CD4-positive, alpha-beta memory T cell (primary cell): ENCODE results near the gene CAPN14. TPM values are rescaled to one million over a fixed set of nuclear protein-coding genes. Genes with fewer than 3 reads are reported as not detected.

Experiments
- CTCF ChIA-PET: fragments of 350-600 bp; sonication (Branson Sonifier 250); formaldehyde crosslinking; loops from one replicate; lab custom pipeline; 2021; ENCODE audit warnings: inconsistent platforms; ENCODE audit not compliant: partially characterized antibody; lab: Charles Lee
- POLR2A ChIA-PET: fragments of 350-600 bp; sonication (Branson Sonifier 250); formaldehyde crosslinking; loops from one replicate; lab custom pipeline; 2021; ENCODE audit not compliant: partially characterized antibody; lab: Charles Lee
- DNase-seq, 5 donors: peaks; one replicate each; pipeline versions ENCODE4 v3.0.0 to v3.0.0-alpha.2; 2020 to 2022; ENCODE audit warnings: mixed read lengths in 1 of 5
- H3K27ac ChIP-seq: one replicate; pipeline ENCODE4 v1.7.0; 2013; ENCODE audit warnings: low read depth, low read length
- H3K27me3 ChIP-seq: 2 replicates; pipeline ENCODE4 v1.7.0; 2013; ENCODE audit warnings: mild to moderate bottlenecking, low read length, moderate library complexity; ENCODE audit not compliant: insufficient read depth
- H3K36me3 ChIP-seq: 2 replicates; pipeline ENCODE4 v1.7.0; 2013; ENCODE audit warnings: mild to moderate bottlenecking, low read length, moderate library complexity; ENCODE audit not compliant: insufficient read depth
- H3K4me1 ChIP-seq: 2 replicates; pipeline ENCODE4 v1.7.0; 2013; ENCODE audit warnings: mild to moderate bottlenecking, low read length, moderate library complexity; ENCODE audit not compliant: insufficient read depth
- H3K4me3 ChIP-seq, 2 donors: one replicate each; pipeline ENCODE4 v1.7.0; 2013; ENCODE audit warnings: low read length in 2 of 2, mild to moderate bottlenecking in 1 of 2
- H3K9me3 ChIP-seq, 2 donors: one replicate each; pipeline ENCODE4 v1.7.0; 2013; ENCODE audit warnings: low read length in 2 of 2, control low read depth in 1 of 2; ENCODE audit not compliant: control insufficient read depth in 1 of 2
- H3K27ac Mint-ChIP-seq, 7 donors: one replicate each; pipeline ENCODE4 v1.8.0; 2020 to 2021; ENCODE audit warnings: mixed read lengths in 7 of 7, mild to moderate bottlenecking in 6 of 7, inconsistent platforms in 3 of 7, moderate library complexity in 3 of 7
- H3K27me3 Mint-ChIP-seq, 2 donors: one replicate each; pipeline ENCODE4 v1.8.0; 2020 to 2021; ENCODE audit warnings: mixed read lengths in 2 of 2
- H3K36me3 Mint-ChIP-seq, 2 donors: one replicate each; pipeline ENCODE4 v1.8.0; 2020 to 2021; ENCODE audit warnings: mixed read lengths in 2 of 2, inconsistent platforms in 1 of 2, mild to moderate bottlenecking in 1 of 2
- H3K4me1 Mint-ChIP-seq, 4 donors: one replicate each; pipeline ENCODE4 v1.8.0; 2020 to 2021; ENCODE audit warnings: mixed read lengths in 4 of 4, mild to moderate bottlenecking in 1 of 4
- H3K4me3 Mint-ChIP-seq, 8 donors: one replicate each; pipeline ENCODE4 v1.8.0; 2020 to 2021; ENCODE audit warnings: mixed read lengths in 8 of 8, mild to moderate bottlenecking in 7 of 8, moderate library complexity in 6 of 8, inconsistent platforms in 3 of 8
- H3K9me3 Mint-ChIP-seq, 8 donors: one replicate each; pipeline ENCODE4 v1.8.0; 2020 to 2021; ENCODE audit warnings: mixed read lengths in 8 of 8, mild to moderate bottlenecking in 5 of 8, inconsistent platforms in 3 of 8, moderate library complexity in 1 of 8
- intact Hi-C: fragments of 100-400 bp; cut with micrococcal nuclease; formaldehyde crosslinking; loops from one replicate; pipeline ENCODE4 v1.15.1; 2023
- polyA plus RNA-seq, 2 donors: library from polyadenylated mRNA; unstranded; fragments of 300-500 nt; fragmentation: Illumina TruSeq; gene quantifications; one replicate each; pipeline ENCODE4 v1.2.3, GENCODE V29; 2021
- total RNA-seq, 2 experiments: library from RNA; stranded (reverse); gene quantifications; one replicate each; pipeline ENCODE4 v1.2.3, GENCODE V29; 2021

The CAPN14 gene
- total and polyA plus RNA-seq, 4 experiments from 2014 or later, result 0.16 to 0.61 (median 0.44) TPM

GRCh38 chr2:31249009-31249690, 31.8 kb upstream of the CAPN14 start:
- Histone ChIP-seq H3K27ac (no peak overlapping the region), H3K4me1 (no peaks in the 10 kb centered on the region), H3K9me3 (no peaks in the 10 kb centered on the region), H3K36me3 (no peaks in the 10 kb centered on the region), H3K4me3 (no peak overlapping the region), H3K27me3 (no peaks in the 10 kb centered on the region)
- no peaks in the 10 kb centered on the region for H3K9me3 Mint-ChIP-seq
- intact Hi-C loops, result no loop called here
- no peak overlapping the region for H3K4me3 Mint-ChIP-seq
- DNase-seq, result no peak
- H3K36me3 Mint-ChIP-seq, result peaks cover 13 to 22% of the 10 kb centered on the region in 2 donors
- ChIA-PET POLR2A (no interaction called here), CTCF (no interaction called here)
- H3K27ac Mint-ChIP-seq, result no peak overlapping the region
- no peaks in the 10 kb centered on the region for H3K27me3 Mint-ChIP-seq
- H3K4me1 Mint-ChIP-seq, result peaks cover 0 to 3% (median under 1%) of the 10 kb centered on the region in 4 donors

GRCh38 chr2:31248139-31248538, 30.8 kb upstream of the CAPN14 start:
- ChIA-PET POLR2A (no interaction called here), CTCF (no interaction called here)
- Histone ChIP-seq H3K4me1 (no peaks in the 10 kb centered on the region), H3K36me3 (no peaks in the 10 kb centered on the region), H3K4me3 (no peak overlapping the region), H3K27ac (no peak overlapping the region), H3K9me3 (no peaks in the 10 kb centered on the region), H3K27me3 (no peaks in the 10 kb centered on the region)
- no peak for DNase-seq
- Mint-ChIP-seq H3K9me3 (no peaks in the 10 kb centered on the region), H3K27ac (peak overlapping the region in 2 of 7 donors; percentile 12 to 64), H3K4me1 (peaks cover 0 to 3% (median under 1%) of the 10 kb centered on the region in 4 donors), H3K36me3 (peaks cover 11 to 25% of the 10 kb centered on the region in 2 donors), H3K27me3 (no peaks in the 10 kb centered on the region), H3K4me3 (no peak overlapping the region)
- intact Hi-C loops, result no loop called here

GRCh38 chr2:31247711-31248110, 30.4 kb upstream of the CAPN14 start:
- Histone ChIP-seq H3K4me1 (no peaks in the 10 kb centered on the region), H3K36me3 (no peaks in the 10 kb centered on the region), H3K27ac (no peak overlapping the region), H3K4me3 (no peak overlapping the region), H3K27me3 (no peaks in the 10 kb centered on the region), H3K9me3 (no peaks in the 10 kb centered on the region)
- no peaks in the 10 kb centered on the region for H3K27me3 Mint-ChIP-seq
- no peak overlapping the region for H3K27ac Mint-ChIP-seq
- no peak for DNase-seq
- ChIA-PET POLR2A (no interaction called here), CTCF (no interaction called here)
- H3K4me1 Mint-ChIP-seq, result peaks cover 0 to 3% (median under 1%) of the 10 kb centered on the region in 4 donors
- no peak overlapping the region for H3K4me3 Mint-ChIP-seq
- intact Hi-C loops, result no loop called here
- H3K36me3 Mint-ChIP-seq, result peaks cover 11 to 25% of the 10 kb centered on the region in 2 donors
- H3K9me3 Mint-ChIP-seq, result no peaks in the 10 kb centered on the region

- Mint-ChIP-seq H3K27me3 (no peaks in the 10 kb centered on the region), H3K4me3 (no peak overlapping the region), H3K36me3 (peaks cover 11 to 25% of the 10 kb centered on the region in 2 donors), H3K9me3 (no peaks in the 10 kb centered on the region), H3K4me1 (peaks cover 0 to 3% (median under 1%) of the 10 kb centered on the region in 4 donors), H3K27ac (peak overlapping the region in 1 of 7 donors; percentile 66)
- H3K36me3 ChIP-seq, result no peaks in the 10 kb centered on the region
- H3K27ac ChIP-seq, result no peak overlapping the region
- ChIA-PET POLR2A (no interaction called here), CTCF (no interaction called here)
- intact Hi-C loops, result no loop called here
- no peak overlapping the region for H3K4me3 ChIP-seq
- H3K9me3 ChIP-seq, result no peaks in the 10 kb centered on the region
- H3K4me1 ChIP-seq, result no peaks in the 10 kb centered on the region
- H3K27me3 ChIP-seq, result no peaks in the 10 kb centered on the region
- no peak for DNase-seq
Measured at GRCh38 chr2:31246184-31246852, 29.0 kb upstream of the CAPN14 start.

- no peak for DNase-seq
- Mint-ChIP-seq H3K27me3 (no peaks in the 10 kb centered on the region), H3K36me3 (peaks cover 8 to 17% of the 10 kb centered on the region in 2 donors), H3K9me3 (no peaks in the 10 kb centered on the region), H3K27ac (no peak overlapping the region), H3K4me3 (no peak overlapping the region), H3K4me1 (peaks cover 0 to 3% (median under 1%) of the 10 kb centered on the region in 4 donors)
- CTCF ChIA-PET, result interaction anchor here (1.2 kb wide), 1 partner anchor 10 kb away, joined by 5 read pairs; the partner anchor contains the start of gene EHD3
- H3K9me3 ChIP-seq, result no peaks in the 10 kb centered on the region
- H3K36me3 ChIP-seq, result no peaks in the 10 kb centered on the region
- H3K27me3 ChIP-seq, result no peaks in the 10 kb centered on the region
- H3K4me3 ChIP-seq, result no peak overlapping the region
- no peak overlapping the region for H3K27ac ChIP-seq
- intact Hi-C loops, result no loop called here
- POLR2A ChIA-PET, result no interaction called here
- no peaks in the 10 kb centered on the region for H3K4me1 ChIP-seq
Measured at GRCh38 chr2:31244101-31244500, 26.8 kb upstream of the CAPN14 start.

- no peak for DNase-seq
- peaks cover 6 to 11% of the 10 kb centered on the region in 2 donors for H3K36me3 Mint-ChIP-seq
- H3K27me3 Mint-ChIP-seq, result no peaks in the 10 kb centered on the region
- POLR2A ChIA-PET, result no interaction called here
- H3K36me3 ChIP-seq, result no peaks in the 10 kb centered on the region
- no peaks in the 10 kb centered on the region for H3K4me1 ChIP-seq
- peaks cover 0 to 4% (median under 1%) of the 10 kb centered on the region in 4 donors for H3K4me1 Mint-ChIP-seq
- no peaks in the 10 kb centered on the region for H3K9me3 ChIP-seq
- no peaks in the 10 kb centered on the region for H3K9me3 Mint-ChIP-seq
- no peak overlapping the region for H3K27ac ChIP-seq
- CTCF ChIA-PET, result interaction anchor here (1.2 kb wide), 1 partner anchor 9 kb away, joined by 5 read pairs; the partner anchor contains the start of gene EHD3
- H3K4me3 ChIP-seq, result no peak overlapping the region
- H3K27ac Mint-ChIP-seq, result no peak overlapping the region
- no peak overlapping the region for H3K4me3 Mint-ChIP-seq
- no peaks in the 10 kb centered on the region for H3K27me3 ChIP-seq
- intact Hi-C loops, result no loop called here
Measured at GRCh38 chr2:31243053-31243452, 25.7 kb upstream of the CAPN14 start.

GRCh38 chr2:31241625-31242270, 24.4 kb upstream of the CAPN14 start:
- Histone ChIP-seq H3K4me1 (no peaks in the 10 kb centered on the region), H3K36me3 (no peaks in the 10 kb centered on the region), H3K4me3 (no peak overlapping the region), H3K27ac (no peak overlapping the region), H3K9me3 (no peaks in the 10 kb centered on the region), H3K27me3 (no peaks in the 10 kb centered on the region)
- ChIA-PET CTCF (no interaction called here), POLR2A (no interaction called here)
- no peak overlapping the region for H3K4me3 Mint-ChIP-seq
- H3K27me3 Mint-ChIP-seq, result no peaks in the 10 kb centered on the region
- H3K4me1 Mint-ChIP-seq, result peaks cover 3 to 6% (median 4%) of the 10 kb centered on the region in 4 donors
- no peaks in the 10 kb centered on the region for H3K9me3 Mint-ChIP-seq
- intact Hi-C loops, result no loop called here
- no peak for DNase-seq
- H3K36me3 Mint-ChIP-seq, result peaks cover 6 to 7% of the 10 kb centered on the region in 2 donors
- peak overlapping the region in 2 of 7 donors; percentile 19 to 68 for H3K27ac Mint-ChIP-seq
